GM18858 (cell line): ENCODE data around the gene ARF1.
A peak's percentile ranks its signal among the peaks of the same experiment; 100 is the strongest.

Experiments used
- ATAC-seq: cut with Tn5 transposase; IDR thresholded peaks from one replicate; pipeline ENCODE4 v1.9.1; 2021; ENCODE audit not compliant: unreplicated experiment

The ARF1 gene

DNA sequence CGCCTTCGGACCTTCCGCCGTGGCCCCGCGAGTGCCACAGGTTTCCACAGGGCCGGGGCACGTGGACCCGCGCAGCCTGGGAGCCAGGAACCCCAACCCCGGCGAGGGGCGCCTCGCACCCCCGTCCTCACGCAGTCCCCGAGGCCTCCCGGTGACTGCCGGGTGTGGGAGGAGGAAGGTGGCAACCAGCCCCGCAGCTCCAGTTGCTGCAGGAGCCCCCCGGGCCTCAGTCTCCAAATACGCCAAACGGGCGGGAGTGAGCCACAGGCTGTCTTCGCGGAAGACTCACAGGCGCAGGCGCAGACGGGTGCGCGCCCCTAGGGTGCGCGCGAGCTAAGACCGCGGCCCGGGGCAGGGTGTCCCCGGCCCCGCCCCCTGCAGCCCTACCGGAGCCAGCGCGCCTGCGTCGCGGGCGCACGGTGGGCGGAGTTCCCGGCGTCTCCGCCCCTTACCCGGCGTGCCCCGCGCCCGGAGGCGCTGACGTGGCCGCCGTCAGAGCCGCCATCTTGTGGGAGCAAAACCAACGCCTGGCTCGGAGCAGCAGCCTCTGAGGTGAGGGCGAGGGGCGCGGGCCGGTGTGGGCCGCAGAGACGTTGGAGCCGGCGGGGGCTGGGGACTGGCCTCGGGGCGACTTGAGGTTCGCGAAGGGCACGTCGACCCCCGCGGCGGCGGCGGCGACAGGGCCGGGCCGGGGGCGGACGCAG lies at the start of gene ARF1:
Gene ARF1 (plus strand): TSS at position 495 of the 704 bp plus-strand sequence. CDS start 14,407 bp downstream, outside the sequence.
- ATAC-seq: peak; percentile 61

DNA sequence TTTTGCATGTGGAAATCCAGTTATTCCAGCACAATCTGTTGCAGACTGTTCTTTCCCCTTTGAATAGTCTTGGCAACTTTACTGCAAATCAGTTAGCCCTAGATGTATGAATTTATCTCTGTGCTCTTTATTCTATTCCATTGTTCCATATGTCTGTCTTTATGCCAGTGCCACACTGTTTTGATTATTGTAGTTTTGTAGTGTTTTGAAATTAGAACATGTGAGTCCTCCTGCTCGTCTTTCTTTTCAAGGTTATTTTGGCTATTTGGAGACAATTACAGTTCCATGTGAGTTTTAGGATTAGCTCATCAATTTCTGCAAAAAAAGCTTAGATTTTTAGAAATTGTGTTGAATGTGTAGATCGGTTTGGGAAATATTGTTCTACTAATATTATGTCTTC lies 49.1 kb upstream of the ARF1 start:
- no peak for ATAC-seq

DNA sequence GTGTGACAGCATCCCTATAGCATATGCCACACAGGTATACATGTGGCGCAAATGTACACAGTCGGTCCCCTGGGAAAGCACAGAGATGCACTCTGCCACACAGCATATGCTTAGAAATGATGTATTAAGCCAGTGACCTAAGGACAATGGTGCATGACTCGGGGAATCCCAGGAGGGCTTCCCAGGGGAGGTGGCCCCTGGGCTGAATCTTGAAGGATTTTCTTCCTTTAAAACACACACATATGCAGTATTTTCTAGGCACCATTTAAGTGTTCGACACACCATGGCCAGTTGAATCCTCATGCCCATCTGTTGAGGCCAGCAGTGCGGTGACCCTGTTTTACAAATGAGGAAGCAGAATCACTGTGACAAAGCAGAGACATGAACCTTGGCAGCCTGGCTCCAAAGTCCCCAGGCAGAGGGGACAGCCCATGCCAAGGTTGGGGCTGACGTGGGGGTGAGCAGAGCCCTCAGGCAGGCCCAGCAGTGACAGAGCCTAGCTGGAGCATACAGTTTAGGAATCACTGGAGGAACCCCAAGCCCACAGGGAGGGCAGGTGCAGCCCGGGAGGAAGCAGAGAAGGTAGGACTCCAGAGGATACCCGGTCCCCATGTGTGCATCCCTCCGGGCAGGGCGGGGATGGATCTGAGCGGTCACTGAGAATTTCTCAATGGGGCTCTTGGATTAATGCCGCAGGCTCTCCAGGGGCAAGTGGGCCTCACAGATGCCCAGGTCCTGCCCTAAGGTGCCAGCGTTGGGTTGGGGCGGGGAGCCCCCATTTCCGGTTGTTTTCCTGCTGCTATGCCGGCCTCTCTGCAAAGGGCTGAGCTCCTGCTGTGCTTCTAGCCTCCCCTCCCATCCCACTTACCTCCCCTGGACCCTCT lies 47.3 kb upstream of the ARF1 start:
- ATAC-seq: no peak

DNA sequence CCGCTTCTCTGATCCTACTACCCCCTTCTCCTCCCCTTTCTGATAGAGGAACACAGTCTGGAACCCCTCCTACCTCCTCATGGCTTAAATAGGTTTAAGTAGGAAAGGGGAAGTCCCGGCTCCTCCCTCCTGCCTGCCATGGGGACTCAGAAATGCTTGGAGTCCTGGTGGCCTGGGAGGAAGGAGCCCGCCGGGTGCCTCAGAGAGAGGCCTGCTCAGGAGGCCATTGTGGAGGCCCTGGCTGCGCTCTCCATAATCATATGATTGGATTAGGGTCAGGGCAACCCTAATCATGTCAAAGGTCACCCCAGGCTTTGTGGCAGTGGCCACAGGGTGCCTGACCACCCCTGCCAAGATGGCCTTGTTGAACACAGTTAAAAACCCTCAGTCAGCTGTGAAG lies 46.7 kb upstream of the ARF1 start:
- no peak for ATAC-seq

DNA sequence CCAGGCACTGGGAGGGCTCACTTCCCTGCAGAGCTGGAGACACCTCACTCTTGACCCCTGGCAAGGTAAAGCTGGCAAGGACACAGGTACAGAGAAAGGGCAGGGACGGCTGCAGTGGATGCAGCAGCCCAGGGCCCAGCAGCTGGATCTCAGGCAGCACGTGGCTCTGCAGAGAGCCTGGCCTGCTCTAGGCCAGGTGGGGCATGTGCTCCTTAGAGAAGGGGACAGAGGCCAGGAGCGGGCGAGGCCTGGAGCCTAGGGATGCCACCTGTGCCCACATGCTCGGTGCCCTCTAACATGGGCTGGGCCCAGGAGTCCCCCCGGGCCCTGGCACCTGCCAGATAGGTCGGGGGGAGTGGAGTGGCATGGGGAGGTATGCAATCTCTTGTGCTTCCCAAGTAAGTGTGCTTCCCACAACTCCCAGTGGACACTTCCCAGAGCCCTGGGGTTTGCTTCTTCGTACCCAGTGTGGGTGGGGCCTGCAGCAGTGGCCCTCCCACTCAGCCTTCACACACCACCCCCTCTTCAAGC lies 45.7 kb upstream of the ARF1 start:
- ATAC-seq: no peak

DNA sequence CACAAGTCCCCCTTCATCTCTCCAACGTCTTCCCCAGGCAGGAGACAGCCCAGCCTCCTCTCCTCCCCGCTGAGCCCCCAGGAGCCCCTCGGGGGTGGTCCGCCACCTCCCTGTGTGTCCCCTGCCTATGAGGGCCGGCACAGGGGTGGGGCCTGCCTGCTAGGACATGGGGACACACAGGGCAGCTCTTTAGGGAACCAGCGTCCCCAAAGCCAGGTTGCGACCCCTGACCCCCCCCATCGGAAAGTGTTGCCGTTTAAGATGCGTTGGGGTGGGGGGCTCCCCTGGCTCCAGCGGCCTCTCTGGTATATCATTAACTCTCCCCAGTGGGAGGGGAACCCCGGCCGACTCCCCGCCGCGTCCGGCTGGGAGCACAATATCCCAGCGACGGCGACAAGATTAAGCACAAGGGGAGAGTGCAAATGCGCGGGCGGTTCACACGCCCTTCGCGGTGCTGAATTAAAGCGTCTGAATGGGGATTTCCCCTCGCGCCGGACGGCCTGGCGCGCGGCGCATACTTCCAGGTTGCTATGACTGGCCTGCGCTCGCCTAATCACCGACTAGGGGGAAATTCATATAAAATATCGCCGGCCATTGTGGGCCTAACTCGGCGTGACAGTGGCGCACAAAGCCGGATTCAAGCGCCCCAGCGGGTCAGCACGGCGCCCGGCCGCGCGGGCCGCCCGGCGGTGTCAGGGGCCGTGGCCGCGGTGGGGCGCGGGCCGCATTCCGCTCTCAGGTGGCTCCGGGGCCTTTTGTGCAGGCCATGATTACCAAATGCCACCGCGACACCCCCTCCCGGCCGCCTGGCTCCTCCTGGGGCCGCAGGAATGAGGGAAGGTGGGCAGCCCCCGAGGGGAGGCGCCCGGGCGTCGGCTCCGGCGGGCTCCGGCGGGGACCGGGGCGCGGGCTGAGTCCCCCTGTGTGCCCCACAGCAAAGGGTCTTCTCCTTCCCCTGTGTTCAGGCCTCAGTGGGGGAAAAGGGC lies 44.8 kb upstream of the ARF1 start:
- peak; percentile 87 for ATAC-seq

DNA sequence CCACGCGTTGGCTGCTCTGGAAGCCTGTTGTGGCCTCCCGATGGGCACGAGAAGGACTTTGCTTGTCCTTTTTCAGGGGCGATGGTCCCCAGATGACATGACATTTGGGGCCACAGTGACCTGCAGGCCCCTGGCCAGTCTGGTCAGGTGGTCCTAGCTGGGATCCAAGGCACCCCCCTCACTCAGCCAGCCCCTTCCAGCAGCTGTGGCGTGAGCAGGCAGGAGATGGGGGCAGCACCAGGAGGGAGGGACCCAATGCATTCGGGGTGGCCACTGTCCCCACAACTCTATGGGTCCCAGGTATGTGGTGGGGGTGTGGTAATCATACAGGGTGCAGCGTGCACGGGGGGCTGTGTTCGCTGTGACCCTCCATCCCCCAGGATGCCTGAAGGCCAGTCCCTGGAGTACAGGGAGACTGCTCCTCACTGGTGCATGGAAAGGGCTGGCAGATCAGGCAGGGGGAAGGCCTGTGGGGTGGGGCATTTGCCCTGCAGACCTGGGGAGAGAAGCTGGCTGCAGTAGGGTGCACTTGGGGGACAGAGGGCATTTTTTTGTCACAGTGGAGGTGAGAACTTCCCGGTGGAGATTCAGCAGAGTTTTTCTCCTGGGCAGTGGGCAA lies 44.0 kb upstream of the ARF1 start:
- no peak for ATAC-seq

DNA sequence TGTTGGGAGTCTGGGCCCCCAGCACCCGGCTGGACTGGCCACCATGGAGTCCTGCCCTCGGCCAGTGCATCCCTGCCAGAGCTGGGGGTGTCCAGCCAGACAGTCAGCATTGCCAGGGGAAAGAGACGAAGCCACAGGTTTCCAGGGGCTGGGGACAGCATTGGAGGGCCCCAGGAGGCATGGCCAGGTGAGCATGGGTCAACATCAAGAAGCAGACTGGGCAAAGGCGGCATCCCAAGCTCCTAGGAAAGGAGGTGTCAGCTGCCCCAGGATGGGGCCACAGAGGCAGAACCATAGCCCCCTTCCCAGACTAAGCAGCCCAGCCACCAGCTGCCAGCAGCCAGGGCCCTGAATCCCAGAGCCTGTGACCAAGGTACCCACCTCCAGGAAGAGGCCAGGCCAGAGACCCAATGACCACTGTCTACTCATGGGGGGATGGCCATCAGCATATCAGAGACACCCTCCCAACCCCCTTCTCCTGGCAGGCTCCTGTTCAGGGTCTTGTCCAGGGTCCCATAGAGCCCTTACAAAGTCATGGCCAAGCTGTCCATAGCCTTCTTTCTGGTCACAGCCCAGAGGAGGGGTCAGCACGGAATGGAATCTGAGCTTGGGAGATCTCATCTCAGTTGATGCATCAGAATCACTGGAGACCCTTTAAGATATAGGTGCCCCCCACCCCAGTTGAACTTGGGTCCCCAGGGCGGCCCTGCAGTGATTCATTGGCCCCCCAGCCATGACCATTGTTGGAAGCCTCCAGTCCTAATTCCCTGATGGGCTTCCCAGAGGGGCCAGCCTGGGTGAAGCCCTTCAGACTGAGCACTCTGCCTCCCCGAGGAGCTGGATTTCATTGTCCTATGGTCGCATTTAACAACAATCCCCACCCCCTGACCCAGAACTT lies 43.3 kb upstream of the ARF1 start:
- no peak for ATAC-seq

DNA sequence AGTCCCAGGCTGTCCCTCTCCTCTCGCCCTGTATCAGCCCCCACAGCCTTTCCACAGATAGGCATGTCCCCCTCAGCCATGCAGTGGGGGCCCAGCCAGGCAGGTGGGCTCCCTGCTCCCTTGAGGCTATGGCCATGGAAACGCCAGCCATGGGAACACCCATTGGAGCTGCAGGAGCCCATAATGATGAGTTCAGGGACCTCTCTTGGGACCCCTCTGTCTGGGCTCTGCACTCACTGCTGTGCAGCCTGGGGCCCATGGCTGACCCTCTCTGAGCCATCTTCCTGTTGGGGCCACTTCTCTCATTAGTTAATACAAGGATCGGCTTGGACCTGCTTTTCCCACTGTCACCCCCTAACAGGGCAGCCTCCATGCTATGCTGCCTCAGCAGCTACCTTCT lies 42.5 kb upstream of the ARF1 start:
- ATAC-seq: no peak

DNA sequence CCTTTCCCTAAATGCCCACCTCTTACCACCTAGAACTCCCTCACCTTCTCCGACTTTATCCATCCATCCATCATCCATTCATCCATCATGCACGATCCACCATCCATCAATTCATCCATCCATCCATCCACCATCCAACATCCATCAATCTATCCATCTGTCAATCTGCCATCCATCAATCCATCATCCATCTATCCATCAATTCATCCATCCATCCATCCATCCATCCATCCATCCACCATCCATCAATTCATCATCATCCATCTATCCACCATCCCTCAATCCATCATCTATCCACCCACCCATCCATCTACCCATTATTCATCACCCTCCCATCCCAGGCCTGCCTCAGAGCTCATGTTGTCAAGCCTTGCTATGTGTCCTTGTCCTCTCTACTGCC lies 41.2 kb upstream of the ARF1 start:
- no peak for ATAC-seq

DNA sequence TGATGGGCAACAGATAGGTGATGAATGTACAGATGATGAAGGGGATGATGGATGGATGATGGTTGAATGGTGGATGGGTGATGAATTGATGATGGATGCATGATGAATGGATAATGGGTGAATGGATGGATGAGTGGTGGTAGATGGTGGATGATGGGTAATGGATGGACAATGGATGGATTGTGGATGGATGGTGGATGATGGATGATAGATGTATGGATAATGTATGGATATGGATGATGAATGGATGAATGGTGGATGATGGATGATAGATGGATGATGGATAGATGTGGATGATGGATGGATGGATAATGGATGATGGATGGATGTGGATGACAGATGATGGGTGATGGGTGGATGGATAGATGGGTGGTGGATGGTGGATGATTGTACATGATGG lies 40.0 kb upstream of the ARF1 start:
- no peak for ATAC-seq

DNA sequence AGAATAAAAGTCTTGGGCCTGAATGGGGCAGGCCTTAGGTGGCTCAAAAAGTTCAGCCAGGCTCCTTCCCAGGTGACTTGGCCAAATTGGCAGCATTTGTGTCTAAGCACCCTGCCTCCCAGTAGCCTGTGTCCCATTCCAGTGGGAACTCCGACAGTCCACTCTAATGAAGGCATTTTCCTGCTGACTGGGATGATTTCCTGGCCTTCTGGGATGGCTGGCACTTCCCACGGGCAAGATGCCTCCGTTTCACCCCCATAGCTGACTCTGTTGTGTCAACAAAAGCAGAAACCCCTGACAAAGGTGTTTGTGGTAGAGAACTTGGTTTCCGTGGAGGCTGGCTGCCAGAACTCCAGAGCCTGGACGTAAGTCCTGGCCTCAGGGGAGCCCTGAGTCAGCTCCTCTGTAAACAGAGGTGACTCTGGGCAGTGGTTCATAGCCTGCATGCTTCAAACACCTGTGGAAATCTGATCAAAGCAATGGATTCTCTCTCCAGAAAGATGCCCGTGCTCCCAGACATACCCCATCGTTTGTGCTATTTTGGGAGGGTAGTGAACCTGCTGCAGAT lies 39.1 kb upstream of the ARF1 start:
- ATAC-seq: no peak

DNA sequence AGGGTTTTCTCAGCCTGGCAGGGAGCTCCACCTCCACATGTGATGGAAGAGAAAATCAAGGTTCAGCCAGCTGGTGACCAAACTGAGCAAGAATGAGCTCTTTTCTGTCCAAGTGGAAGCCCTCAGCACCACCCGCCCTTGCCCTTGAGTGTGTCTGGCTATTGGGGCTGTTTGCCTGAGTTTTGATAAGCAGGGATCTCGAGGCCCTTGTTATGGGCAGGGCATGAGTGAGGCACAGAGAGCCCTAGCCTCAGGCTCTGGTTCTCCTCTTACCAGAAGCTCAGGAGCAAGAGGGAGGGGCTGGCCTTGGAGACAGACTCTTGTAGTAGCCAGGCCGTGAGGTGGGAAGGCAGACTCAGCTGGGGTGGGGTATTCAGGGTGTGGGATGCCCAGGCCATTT lies 37.5 kb upstream of the ARF1 start:
- no peak for ATAC-seq

DNA sequence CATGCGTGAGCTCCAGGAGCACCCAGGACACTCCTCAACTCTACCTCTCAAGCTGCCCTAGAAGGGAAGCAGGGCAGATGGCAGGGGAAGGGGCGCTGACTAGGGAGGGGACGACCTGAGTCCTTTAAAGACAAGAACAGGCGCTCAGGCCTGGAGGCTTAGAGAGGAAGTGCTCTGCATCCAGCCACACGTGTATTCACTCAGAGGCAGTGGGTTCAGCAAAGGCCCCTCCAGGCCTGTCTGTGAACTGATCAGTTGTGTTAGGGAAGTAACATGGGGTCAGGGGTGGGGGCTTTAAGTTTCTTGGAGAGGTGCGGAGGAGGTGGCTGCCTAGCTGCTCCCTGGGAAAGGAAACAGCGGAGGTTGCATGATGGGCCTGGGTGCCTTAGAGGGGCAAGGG lies 37.1 kb upstream of the ARF1 start:
- ATAC-seq: no peak

DNA sequence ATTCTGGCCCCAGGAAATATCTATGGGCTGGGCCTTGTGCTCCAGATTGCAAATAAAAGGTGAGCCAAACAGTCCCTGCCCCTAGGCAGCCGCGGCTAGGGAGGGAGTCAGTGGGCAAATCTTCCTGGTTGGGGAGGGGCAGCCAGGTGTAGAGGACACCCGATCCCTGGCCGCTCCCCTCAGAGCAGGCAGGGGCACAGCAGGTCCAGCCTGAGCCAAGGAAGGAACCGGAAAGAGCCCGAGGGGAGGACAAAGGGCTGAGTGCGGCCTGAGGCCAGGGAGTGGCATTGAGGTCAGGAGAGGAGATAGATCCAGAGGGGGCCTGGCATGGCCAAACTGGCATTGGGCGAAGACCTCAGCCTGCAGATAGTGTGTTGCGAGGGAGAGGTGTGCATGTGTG lies 36.6 kb upstream of the ARF1 start:
- ATAC-seq: no peak

DNA sequence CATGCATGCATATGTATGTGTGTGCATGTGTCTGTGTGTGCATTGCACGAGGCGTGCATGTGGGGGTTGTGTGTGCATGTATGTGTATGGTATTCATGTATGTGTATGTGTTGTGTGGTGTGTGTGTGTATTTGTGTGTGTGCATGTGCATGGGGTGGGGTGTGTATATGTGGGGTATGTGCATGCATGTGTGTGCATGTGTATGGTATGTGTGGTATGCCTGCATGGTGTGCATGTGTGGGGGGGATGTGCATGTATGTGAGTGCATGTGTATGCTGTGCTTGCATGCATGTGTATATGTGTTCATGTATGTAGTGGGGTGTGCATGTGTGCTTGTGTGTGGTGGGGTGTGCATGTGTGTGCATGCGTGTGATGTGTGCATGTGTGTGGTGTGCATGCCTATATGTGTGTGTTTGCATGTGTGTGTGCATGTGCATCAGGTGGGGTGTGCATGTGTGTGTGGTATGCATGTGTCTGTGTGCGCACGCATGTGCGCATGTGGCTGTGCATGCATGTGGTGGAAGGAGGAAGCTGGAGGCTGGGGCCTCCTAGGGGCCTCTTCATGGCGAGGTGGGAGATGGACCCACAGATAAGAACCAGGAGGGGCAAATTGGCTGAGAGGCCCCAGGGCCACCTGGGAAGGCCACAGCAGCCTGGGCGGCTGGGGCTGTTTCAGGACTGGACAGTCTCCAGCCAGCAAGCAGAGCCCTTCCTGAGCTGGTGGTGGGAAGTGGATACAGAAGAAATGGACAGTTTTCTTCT lies 35.9 kb upstream of the ARF1 start:
- ATAC-seq: no peak

DNA sequence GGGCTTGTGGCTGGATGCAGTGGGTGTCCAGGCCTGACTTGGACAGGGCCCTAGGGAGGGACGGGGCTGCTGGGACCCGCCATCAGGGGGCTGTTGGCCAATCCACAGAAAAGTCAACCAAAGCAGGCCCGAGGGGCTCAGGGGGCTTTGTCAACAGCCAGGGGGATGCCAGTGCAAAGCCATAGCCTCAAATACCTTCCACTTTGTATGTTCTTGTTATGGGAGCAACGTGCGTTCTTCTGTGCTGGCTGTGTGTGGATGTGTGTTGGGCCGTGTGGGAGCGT lies 35.4 kb upstream of the ARF1 start:
- no peak for ATAC-seq

DNA sequence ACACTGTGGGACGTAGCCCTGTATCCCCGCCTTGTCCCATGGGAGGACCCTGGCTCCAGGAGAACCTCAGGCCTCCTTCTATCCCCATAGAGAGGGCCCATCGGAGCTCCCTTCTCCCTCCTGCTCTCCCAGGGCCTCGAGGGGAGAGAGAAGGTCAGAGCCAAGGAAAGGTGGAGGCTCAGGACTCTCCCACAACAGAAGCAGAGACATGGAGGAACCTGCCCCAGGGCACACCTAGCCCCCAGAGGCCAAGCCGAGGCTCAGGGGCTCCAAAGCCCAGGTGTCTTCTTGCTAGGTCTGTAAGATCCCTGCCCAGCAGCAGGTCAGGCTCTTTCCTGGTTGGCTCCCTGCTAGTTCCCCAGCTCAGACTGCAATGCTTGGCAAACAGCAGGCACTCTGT lies 34.4 kb upstream of the ARF1 start:
- ATAC-seq: no peak
